Common myeloid progenitor, CD34-positive (primary cell): ENCODE data around the gene DPP9.

ENCODE experiments used
- CTCF ChIA-PET: fragments of 350-600 bp; sonication (Branson Sonifier 250); formaldehyde crosslinking; loops from one replicate; lab custom pipeline; 2021; ENCODE audit warnings: antibody characterized with exemption; lab: Charles Lee
- POLR2A ChIA-PET: fragments of 350-600 bp; sonication (Branson Sonifier 250); formaldehyde crosslinking; loops from one replicate; lab custom pipeline; 2021; ENCODE audit warnings: antibody characterized with exemption; lab: Charles Lee
- DNase-seq, 3 donors: peaks; one replicate each; pipeline versions ENCODE4 v3.0.0 to v3.0.0-alpha.2; 2013
- H3K27ac ChIP-seq, 2 experiments: 1 replicate in 1 of 2; 2 replicates in 1 of 2; pipeline ENCODE4 v1.7.0; 2013; ENCODE audit warnings: inconsistent platforms in 2 of 2, low read length in 2 of 2, mild to moderate bottlenecking in 2 of 2, low read depth in 1 of 2, moderate library complexity in 1 of 2; ENCODE audit not compliant: severe bottlenecking in 2 of 2, insufficient read depth in 1 of 2, poor library complexity in 1 of 2
- H3K27me3 ChIP-seq, 5 experiments: replicated peaks in 2 of 5; 1 replicate in 3 of 5; 2 replicates in 2 of 5; pipeline versions ENCODE4 v1.6.1 to v1.7.0; 2013; ENCODE audit warnings: low read length in 4 of 5, mild to moderate bottlenecking in 2 of 5, moderate library complexity in 2 of 5, inconsistent platforms in 1 of 5; ENCODE audit not compliant: insufficient read depth in 5 of 5, control insufficient read depth in 4 of 5
- H3K36me3 ChIP-seq, 4 experiments: 1 replicate in 2 of 4; 2 replicates in 2 of 4; pipeline versions ENCODE4 v1.6.1 to v1.7.0; 2013; ENCODE audit warnings: low read length in 3 of 4, control low read depth in 1 of 4, mild to moderate bottlenecking in 1 of 4; ENCODE audit not compliant: control insufficient read depth in 4 of 4, insufficient read depth in 4 of 4
- H3K4me1 ChIP-seq, 4 experiments: 1 replicate in 3 of 4; 2 replicates in 1 of 4; pipeline versions ENCODE4 v1.6.1 to v1.7.1; 2013; ENCODE audit warnings: low read length in 3 of 4, mild to moderate bottlenecking in 3 of 4, control low read depth in 1 of 4, inconsistent platforms in 1 of 4, moderate library complexity in 1 of 4; ENCODE audit not compliant: control insufficient read depth in 4 of 4, insufficient read depth in 4 of 4; ENCODE audit errors: control extremely low read depth in 1 of 4
- H3K4me3 ChIP-seq, 7 experiments: 1 replicate in 4 of 7; 2 replicates in 3 of 7; pipeline versions ENCODE4 v1.5.1 to v1.7.0; 2013; ENCODE audit warnings: mild to moderate bottlenecking in 7 of 7, low read length in 6 of 7, moderate library complexity in 6 of 7, inconsistent platforms in 2 of 7, low read depth in 2 of 7, control low read depth in 1 of 7; ENCODE audit not compliant: insufficient read depth in 4 of 7, control insufficient read depth in 1 of 7; ENCODE audit errors: extremely low read depth in 1 of 7
- H3K9me3 ChIP-seq, 5 experiments: 1 replicate in 4 of 5; 2 replicates in 1 of 5; pipeline versions ENCODE4 v1.6.1 to v1.7.1; 2013; ENCODE audit warnings: low read length in 4 of 5, mild to moderate bottlenecking in 2 of 5, inconsistent platforms in 1 of 5, low read depth in 1 of 5, moderate library complexity in 1 of 5; ENCODE audit not compliant: control insufficient read depth in 4 of 5, insufficient read depth in 2 of 5; ENCODE audit errors: control extremely low read depth in 1 of 5
- WGBS: methylation state at CpG from one replicate; pipeline ENCODE4 v1.1.5; 2013; ENCODE audit not compliant: insufficient coverage; 5-methylcytosine and 5-hydroxymethylcytosine counted together

DPP9 gene

DNA sequence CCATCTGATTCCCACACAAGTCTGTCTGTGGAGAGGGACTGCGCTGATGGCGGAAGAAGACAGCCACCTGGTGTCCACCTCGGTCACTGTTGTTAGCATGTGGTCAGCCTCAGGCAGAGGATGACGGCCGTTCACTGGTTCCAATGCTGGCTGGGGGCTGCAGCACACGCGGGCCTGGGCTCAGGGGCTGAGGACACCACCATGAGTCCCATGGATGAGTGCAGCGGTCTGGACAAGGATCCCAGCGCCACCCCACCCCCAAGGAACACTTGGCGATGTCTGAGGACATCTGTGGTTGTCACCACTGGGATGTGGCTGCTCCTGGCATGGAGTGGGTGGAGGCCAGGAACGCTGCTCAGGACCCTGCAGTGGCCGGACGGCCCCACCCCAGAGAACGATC is 10.9 kb downstream of the DPP9 start:
- CTCF ChIA-PET: interaction anchor here (1.0 kb wide), 1 partner anchor 9 kb away, joined by 3 read pairs; no protein-coding TSS in a partner anchor
- H3K36me3 ChIP-seq: peaks cover 9 to 79% (median 60%) of the 10 kb centered on the region in 4 experiments
- 97% methylated on average over 10 of the region's 14 CpGs for WGBS

DNA sequence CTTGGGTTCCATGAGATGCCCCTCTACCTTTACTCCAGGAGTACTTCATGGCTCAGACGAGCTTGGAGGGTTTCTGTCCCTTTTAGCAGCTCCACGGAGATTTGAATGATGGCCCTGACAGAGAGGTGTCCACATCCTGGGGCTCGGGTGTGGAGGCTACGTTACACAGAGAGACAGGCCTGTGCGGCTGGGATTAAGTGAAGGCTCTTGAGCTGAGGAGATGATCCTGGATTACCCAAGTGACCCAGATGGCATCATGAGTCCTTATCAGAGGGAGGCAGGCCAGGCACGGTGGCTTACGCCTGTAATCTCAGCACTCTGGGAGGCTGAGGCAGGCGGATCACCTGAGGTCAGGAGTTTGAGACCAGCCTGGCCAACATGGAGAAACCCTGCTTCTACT is 12.4 kb downstream of the DPP9 start:
- no peak for DNase-seq
- Histone ChIP-seq H3K4me3 (no peak overlapping the region), H3K27ac (no peak overlapping the region), H3K36me3 (peaks cover 4 to 72% (median 59%) of the 10 kb centered on the region in 4 experiments), H3K27me3 (no peaks in the 10 kb centered on the region), H3K9me3 (no peaks in the 10 kb centered on the region), H3K4me1 (no peaks in the 10 kb centered on the region)
- WGBS: over 99% methylated on average over 8 of the region's 8 CpGs
- POLR2A ChIA-PET: no interaction called here
- CTCF ChIA-PET: interaction anchor here (0.7 kb wide), 1 partner anchor 80 kb away, joined by 3 read pairs; the partner anchor contains the start of gene FEM1A

More for the DNA sequence above, 10.9 kb downstream of the DPP9 start:
- POLR2A ChIA-PET: no interaction called here
- H3K27ac ChIP-seq: no peak overlapping the region
- H3K4me3 ChIP-seq: no peak overlapping the region
- no peaks in the 10 kb centered on the region for H3K27me3 ChIP-seq
- DNase-seq: no peak
- no peaks in the 10 kb centered on the region for H3K9me3 ChIP-seq
- no peaks in the 10 kb centered on the region for H3K4me1 ChIP-seq

DNA sequence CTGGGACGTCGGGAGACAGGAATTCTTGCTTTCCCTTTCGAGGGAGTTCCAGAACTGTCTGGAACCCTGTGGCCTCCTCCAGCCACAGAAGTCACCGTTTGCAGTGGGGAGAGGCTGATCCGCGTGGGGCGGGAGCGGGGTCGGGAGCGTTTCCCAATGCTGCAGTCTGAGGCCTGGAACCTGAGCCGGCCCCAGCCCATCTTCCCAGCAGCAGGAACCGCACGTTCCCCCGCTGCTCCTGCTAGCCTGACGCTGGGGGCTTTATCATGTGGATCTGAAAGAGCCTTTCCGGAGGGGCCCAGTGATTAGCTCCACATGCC is 13.4 kb downstream of the DPP9 start:
- POLR2A ChIA-PET: no interaction called here
- no peaks in the 10 kb centered on the region for H3K4me1 ChIP-seq
- WGBS: 96% methylated on average over 16 of the region's 16 CpGs
- CTCF ChIA-PET: no interaction called here
- DNase-seq: no peak
- peaks cover 5 to 70% (median 58%) of the 10 kb centered on the region in 4 experiments for H3K36me3 ChIP-seq
- H3K4me3 ChIP-seq: no peak overlapping the region
- H3K9me3 ChIP-seq: no peaks in the 10 kb centered on the region
- no peaks in the 10 kb centered on the region for H3K27me3 ChIP-seq
- H3K27ac ChIP-seq: no peak overlapping the region

DNA sequence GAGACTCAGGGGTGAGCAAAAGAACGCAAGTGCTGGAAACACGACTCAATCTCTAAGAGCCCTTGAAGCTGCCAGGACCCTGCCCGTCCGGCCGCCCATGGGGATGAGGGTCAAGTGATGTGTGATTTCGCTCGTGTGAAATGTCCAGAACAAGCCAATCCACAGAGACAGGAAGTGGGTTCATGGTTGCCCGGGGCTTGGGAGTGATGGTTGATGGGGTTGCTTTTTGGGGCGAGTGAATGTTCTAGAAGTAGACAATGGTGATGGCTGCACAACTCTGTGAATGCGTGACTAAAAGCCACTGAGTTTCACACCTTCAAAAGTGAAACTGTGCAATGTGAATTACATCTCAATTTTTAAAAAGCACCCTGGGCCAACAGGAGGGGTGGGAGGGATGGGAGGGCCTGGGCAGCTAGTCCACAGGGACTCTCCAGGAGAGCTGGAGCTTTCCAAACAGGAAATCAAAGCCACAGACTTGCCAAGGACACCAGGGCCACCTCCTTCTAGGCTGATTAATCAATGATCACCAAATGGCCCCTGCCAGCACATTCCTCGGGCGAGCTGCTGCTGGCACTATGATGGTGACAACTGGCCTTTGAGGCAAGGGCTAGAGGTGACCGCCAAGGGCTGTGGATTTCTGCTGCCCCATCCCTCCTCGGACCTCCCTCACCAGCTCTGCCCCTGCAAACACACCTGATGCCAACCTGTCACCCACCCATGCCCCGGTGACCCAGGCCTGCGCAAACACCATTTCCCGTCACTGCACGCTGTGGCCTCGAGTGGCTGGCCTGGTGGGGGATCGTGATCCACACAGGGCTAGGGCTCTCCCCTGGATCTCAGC is 14.0 kb downstream of the DPP9 start:
- Histone ChIP-seq H3K27me3 (no peaks in the 10 kb centered on the region), H3K27ac (no peak overlapping the region), H3K4me1 (no peaks in the 10 kb centered on the region), H3K9me3 (no peaks in the 10 kb centered on the region), H3K36me3 (peaks cover 3 to 69% (median 58%) of the 10 kb centered on the region in 4 experiments), H3K4me3 (no peak overlapping the region)
- WGBS: 95% methylated on average over 18 of the region's 20 CpGs
- DNase-seq: no peak
- POLR2A ChIA-PET: no interaction called here
- CTCF ChIA-PET: interaction anchor here (0.8 kb wide), 1 partner anchor 12 kb away, joined by 3 read pairs; no protein-coding TSS in a partner anchor

DNA sequence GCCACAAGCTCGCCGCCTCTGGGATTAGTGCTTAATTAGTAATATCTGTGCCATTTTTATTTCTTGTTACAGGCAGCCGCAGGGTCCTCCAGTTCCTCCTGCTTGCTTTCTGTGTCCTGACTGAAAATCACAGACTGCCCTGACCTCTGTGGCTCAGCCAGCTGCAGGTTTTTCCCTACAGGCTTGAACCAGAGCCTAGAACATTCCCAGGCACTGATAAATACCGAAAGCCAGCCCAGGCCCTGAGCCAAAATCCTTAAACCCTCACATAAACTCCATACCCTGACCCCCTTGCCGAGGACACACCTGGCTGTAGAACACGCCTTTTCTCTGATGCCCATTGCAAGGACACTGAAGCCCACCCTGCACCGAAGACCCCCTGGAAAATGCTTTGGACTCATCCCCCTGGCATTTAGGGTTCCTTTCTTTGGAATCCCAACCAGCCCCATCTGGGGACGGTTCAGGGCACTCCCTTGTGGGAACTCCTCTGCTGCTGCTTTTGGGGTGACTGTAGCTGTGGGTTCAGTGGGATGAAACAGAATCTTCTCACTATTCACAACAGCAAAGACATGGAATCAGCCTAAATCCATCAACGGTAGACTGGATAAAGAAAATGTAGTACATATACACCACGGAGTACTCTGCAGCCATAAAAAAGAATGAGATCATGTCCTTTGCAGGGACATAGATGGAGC is 15.5 kb downstream of the DPP9 start:
- no peak overlapping the region for H3K4me3 ChIP-seq

DNA sequence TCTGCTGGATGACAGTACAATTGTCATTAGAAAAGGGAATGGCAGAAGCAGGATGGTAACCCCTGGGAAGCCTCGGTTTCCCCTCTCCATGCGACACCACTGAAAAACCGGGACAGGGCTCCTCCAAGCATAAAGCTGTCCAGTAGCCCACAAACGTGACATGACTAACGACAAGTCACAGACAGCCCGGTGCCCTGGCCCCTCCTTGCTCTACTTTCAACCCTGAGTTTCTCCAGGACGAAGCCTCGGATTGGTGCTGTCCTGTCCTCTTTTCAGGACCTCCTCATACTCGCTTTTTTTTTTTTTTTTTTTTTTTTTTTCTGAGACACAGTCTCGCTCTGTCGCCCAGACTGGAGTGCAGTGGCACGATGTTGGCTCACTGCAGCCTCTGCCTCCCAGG is 16.3 kb downstream of the DPP9 start:
- H3K36me3 ChIP-seq: peaks cover 7 to 66% (median 50%) of the 10 kb centered on the region in 4 experiments
- no peak overlapping the region for H3K27ac ChIP-seq

More for the DNA sequence above, 15.5 kb downstream of the DPP9 start:
- H3K9me3 ChIP-seq: no peaks in the 10 kb centered on the region
- ChIA-PET POLR2A (no interaction called here), CTCF (no interaction called here)
- H3K27me3 ChIP-seq: no peaks in the 10 kb centered on the region
- DNase-seq: no peak
- peaks cover 5 to 66% (median 52%) of the 10 kb centered on the region in 4 experiments for H3K36me3 ChIP-seq
- H3K4me1 ChIP-seq: no peaks in the 10 kb centered on the region
- 100% methylated on average over 5 of the region's 10 CpGs for WGBS
- H3K27ac ChIP-seq: no peak overlapping the region

More for the DNA sequence above, 16.3 kb downstream of the DPP9 start:
- CTCF ChIA-PET: no interaction called here
- 98% methylated on average over 8 of the region's 12 CpGs for WGBS
- POLR2A ChIA-PET: no interaction called here
- no peaks in the 10 kb centered on the region for H3K4me1 ChIP-seq
- no peak for DNase-seq
- no peaks in the 10 kb centered on the region for H3K9me3 ChIP-seq
- no peak overlapping the region for H3K4me3 ChIP-seq
- no peaks in the 10 kb centered on the region for H3K27me3 ChIP-seq
